Adrenal gland (tissue), 12 donors: ENCODE results near the gene FUBP1. TPM values are rescaled to one million over a fixed set of nuclear protein-coding genes. Genes with fewer than 3 reads are reported as not detected.

Experiments
- DNase-seq, 7 donors: peaks; one replicate each; pipeline ENCODE4 v3.0.0-alpha.2; 2019 to 2020
- H3K27ac ChIP-seq, 5 donors: fragments of 200-600 bp; sonication (generic) in 4 of 5; 1 replicate in 3 of 5; 2 replicates in 2 of 5; pipeline versions ENCODE4 v1.5.1 to v1.8.0; 2016 to 2020; ENCODE audit warnings: mild to moderate bottlenecking in 1 of 5
- H3K27me3 ChIP-seq: fragments of 200-600 bp; 2 replicates; pipeline ENCODE4 v1.8.0; 2021
- H3K36me3 ChIP-seq, 2 donors: fragments of 200-600 bp; replicated peaks in 1 of 2; 1 replicate in 1 of 2; 2 replicates in 1 of 2; pipeline versions ENCODE4 v1.5.1 to v1.8.0; 2018 to 2022
- H3K4me1 ChIP-seq, 2 donors: fragments of 200-600 bp; replicated peaks in 1 of 2; 1 replicate in 1 of 2; 2 replicates in 1 of 2; pipeline versions ENCODE4 v1.5.1 to v1.8.0; 2018 to 2021
- H3K4me3 ChIP-seq, 4 donors: fragments of 200-600 bp; sonication (generic) in 3 of 4; one replicate each; pipeline ENCODE4 v1.5.1; 2016 to 2018
- H3K9me3 ChIP-seq, 3 donors: fragments of 200-600 bp; sonication (generic) in 1 of 3; replicated peaks in 1 of 3; 1 replicate in 2 of 3; 2 replicates in 1 of 3; pipeline versions ENCODE4 v1.5.1 to v1.8.0; 2016 to 2021
- CTCF ChIP-seq, 6 experiments: fragments of 450-650 bp in 4 of 6; fragments of 200-600 bp in 2 of 6; sonication (generic) in 1 of 6; IDR thresholded peaks; 1 replicate in 5 of 6; 2 replicates in 1 of 6; pipeline versions ENCODE4 v1.5.1 to v1.8.0; 2016 to 2021; ENCODE audit warnings: antibody characterized with exemption in 6 of 6, mild to moderate bottlenecking in 2 of 6, moderate library complexity in 1 of 6
- POLR2A ChIP-seq, 2 donors: fragments of 450-650 bp; IDR thresholded peaks; one replicate each; pipeline ENCODE4 v1.6.1; 2017; ENCODE audit warnings: antibody characterized with exemption in 2 of 2, mild to moderate bottlenecking in 2 of 2, moderate library complexity in 1 of 2
- WGBS, 4 donors: extraction: QIAGEN DNeasy Blood & Tissue Kit in 2 of 4; methylation state at CpG; one replicate each; pipeline versions ENCODE4 v1.1.5 to v1.1.7; 2013 to 2017; 5-methylcytosine and 5-hydroxymethylcytosine counted together
- intact Hi-C, 2 donors: fragments of 100-400 bp; cut with DNase I; formaldehyde crosslinking; loops; one replicate each; pipeline versions ENCODE4 v1.14.1 to v1.15.0; 2022 to 2023
- polyA plus RNA-seq, 3 donors: library from polyadenylated mRNA; stranded (reverse); fragments of 200-250 nt in 2 of 3; fragments of 350-450 nt in 1 of 3; fragmentation: Illumina TruSeq in 1 of 3; extraction: RNeasy Lipid Tissue Mini Kit (QIAGEN cat#74804) in 1 of 3; gene quantifications; one replicate each; pipeline ENCODE4 v1.2.3, GENCODE V29; 2013 to 2014
- total RNA-seq, 9 donors: library from RNA; depleted of rRNA in 4 of 9; stranded (reverse); fragments of >200 nt in 4 of 9; fragments of 120-200 nt in 1 of 9; fragmentation: NEBNext Ultra II Directional in 1 of 9; extraction: Animal tissue kit (Norgen Biotek cat#: 25700) in 1 of 9; gene quantifications; one replicate each; pipeline versions ENCODE4 v1.1.0 to v1.2.4, GENCODE V29; 2013 to 2023
- donor health status: healthy with polysubstance abuse.
- donor health status: Bipolar disorder and iron deficiency.
- donor health status: DM: yes; HTN: yes; CAD: no.
- donor health status: DM: no; HTN: no; CAD: no.
- donor health status: DM: no; HTN: no; CAD: no.
- donor health status: DM: yes; HTN: yes; CAD: no.

Gene FUBP1
- total and polyA plus RNA-seq, 12 donors = 37.3 to 177 (median 108) TPM

- Histone ChIP-seq H3K27ac (peak overlapping the region in 4 of 5 donors; percentile 9 to 99 (median 58)), H3K4me1 (peaks cover 24 to 55% of the 10 kb centered on the region in 2 donors), H3K9me3 (no peaks in the 10 kb centered on the region), H3K36me3 (no peaks in the 10 kb centered on the region), H3K4me3 (peak overlapping the region in 1 of 4 donors; percentile 84), H3K27me3 (no peaks in the 10 kb centered on the region)
- no peak for TF ChIP-seq CTCF (IDR thresholded peaks at IDR 0.05)
- TF ChIP-seq POLR2A (IDR thresholded peaks at IDR 0.05) = no peak
- intact Hi-C loops = loop anchor here in 1 of 2 donors (10.0 kb wide), 1 partner anchor 139 kb away; no protein-coding TSS in a partner anchor
- 23 to 30% (median 26%) methylated on average over 2 of the region's 2 CpGs for WGBS, 4 donors
- DNase-seq = no peak
Measured at GRCh38 chr1:77975907-77976306, 3.0 kb downstream of the FUBP1 start.

GRCh38 chr1:77975386-77975785, 3.5 kb downstream of the FUBP1 start:
- Histone ChIP-seq H3K9me3 (no peaks in the 10 kb centered on the region), H3K36me3 (no peaks in the 10 kb centered on the region), H3K4me3 (peak overlapping the region in 1 of 4 donors; percentile 84), H3K27me3 (no peaks in the 10 kb centered on the region), H3K4me1 (peaks cover 19 to 55% of the 10 kb centered on the region in 2 donors), H3K27ac (peak overlapping the region in 2 of 5 donors; percentile 97 to 99)
- TF ChIP-seq POLR2A (IDR thresholded peaks at IDR 0.05) (peak in 1 of 2 donors; percentile 25), CTCF (IDR thresholded peaks at IDR 0.05) (no peak)
- DNase-seq = no peak
- intact Hi-C loops = loop anchor here in 1 of 2 donors (10.0 kb wide), 1 partner anchor 139 kb away; no protein-coding TSS in a partner anchor
- WGBS, 4 donors = 12 to 18% (median 15%) methylated on average over 4 of the region's 4 CpGs

GRCh38 chr1:77972080-77972479, 6.8 kb downstream of the FUBP1 start:
- Histone ChIP-seq H3K27me3 (no peaks in the 10 kb centered on the region), H3K4me1 (peaks cover 14 to 69% of the 10 kb centered on the region in 2 donors), H3K4me3 (no peak overlapping the region), H3K27ac (no peak overlapping the region), H3K9me3 (no peaks in the 10 kb centered on the region), H3K36me3 (peaks cover 0 to 24% of the 10 kb centered on the region in 2 donors)
- DNase-seq = no peak
- no peak for TF ChIP-seq POLR2A (IDR thresholded peaks at IDR 0.05)
- no peak for TF ChIP-seq CTCF (IDR thresholded peaks at IDR 0.05)
- intact Hi-C loops = loop anchor here in 1 of 2 donors (10.0 kb wide), 1 partner anchor 143 kb away; no protein-coding TSS in a partner anchor
- 81 to 90% (median 84%) methylated on average over 3 of the region's 3 CpGs for WGBS, 4 donors

GRCh38 chr1:77970192-77970591, 8.7 kb downstream of the FUBP1 start:
- H3K27me3 ChIP-seq = no peaks in the 10 kb centered on the region
- no peak for TF ChIP-seq CTCF (IDR thresholded peaks at IDR 0.05)
- H3K9me3 ChIP-seq = no peaks in the 10 kb centered on the region
- H3K4me1 ChIP-seq = peaks cover 3 to 50% of the 10 kb centered on the region in 2 donors
- no peak overlapping the region for H3K27ac ChIP-seq
- H3K4me3 ChIP-seq = no peak overlapping the region
- intact Hi-C loops = loop anchor here in 1 of 2 donors (10.0 kb wide), 1 partner anchor 145 kb away; no protein-coding TSS in a partner anchor
- DNase-seq = no peak
- 68 to 88% (median 82%) methylated on average over 1 of the region's 1 CpG for WGBS, 4 donors
- peaks cover 0 to 43% of the 10 kb centered on the region in 2 donors for H3K36me3 ChIP-seq
